ENCODE data around the gene GPR84.

DNA sequence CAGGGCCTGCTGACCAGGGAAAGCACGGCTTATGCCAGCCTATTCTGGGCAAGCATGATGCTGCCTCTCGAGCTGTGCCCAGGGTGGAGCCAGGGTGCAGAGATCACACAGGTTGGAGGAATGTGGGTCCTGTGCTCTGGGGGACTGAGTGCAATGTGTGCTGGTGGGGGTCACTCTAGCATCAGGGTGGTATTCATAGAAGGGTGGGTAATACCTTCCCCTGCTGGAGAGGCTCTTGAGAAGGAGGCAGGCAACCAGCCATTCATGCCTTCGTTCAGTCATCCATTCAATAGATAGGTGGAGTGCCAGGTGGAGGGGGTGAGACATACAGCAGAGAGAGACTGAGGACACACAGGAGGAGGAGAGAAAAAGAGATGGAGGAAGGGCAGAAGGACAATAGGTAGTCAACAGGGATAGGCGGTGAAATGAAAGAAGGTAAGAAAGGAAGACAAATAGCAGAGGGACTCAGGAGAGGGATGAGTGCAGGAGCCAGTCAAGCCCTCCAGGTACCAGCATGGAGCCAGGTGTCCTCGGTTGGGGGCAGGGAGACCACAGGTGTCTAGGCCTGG lies 25.4 kb upstream of the GPR84 start:
- TF ChIP-seq, protein P1, sequence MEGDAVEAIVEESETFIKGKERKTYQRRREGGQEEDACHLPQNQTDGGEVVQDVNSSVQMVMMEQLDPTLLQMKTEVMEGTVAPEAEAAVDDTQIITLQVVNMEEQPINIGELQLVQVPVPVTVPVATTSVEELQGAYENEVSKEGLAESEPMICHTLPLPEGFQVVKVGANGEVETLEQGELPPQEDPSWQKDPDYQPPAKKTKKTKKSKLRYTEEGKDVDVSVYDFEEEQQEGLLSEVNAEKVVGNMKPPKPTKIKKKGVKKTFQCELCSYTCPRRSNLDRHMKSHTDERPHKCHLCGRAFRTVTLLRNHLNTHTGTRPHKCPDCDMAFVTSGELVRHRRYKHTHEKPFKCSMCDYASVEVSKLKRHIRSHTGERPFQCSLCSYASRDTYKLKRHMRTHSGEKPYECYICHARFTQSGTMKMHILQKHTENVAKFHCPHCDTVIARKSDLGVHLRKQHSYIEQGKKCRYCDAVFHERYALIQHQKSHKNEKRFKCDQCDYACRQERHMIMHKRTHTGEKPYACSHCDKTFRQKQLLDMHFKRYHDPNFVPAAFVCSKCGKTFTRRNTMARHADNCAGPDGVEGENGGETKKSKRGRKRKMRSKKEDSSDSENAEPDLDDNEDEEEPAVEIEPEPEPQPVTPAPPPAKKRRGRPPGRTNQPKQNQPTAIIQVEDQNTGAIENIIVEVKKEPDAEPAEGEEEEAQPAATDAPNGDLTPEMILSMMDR (IDR thresholded peaks at IDR 0.05; ENCODE audit: low read length): no peak
- TF ChIP-seq EZH2 (IDR thresholded peaks at IDR 0.05; ENCODE audit: borderline replicate concordance, low read length): no peak

All from OCI-LY1 (cell line).